RPMI8226 (cell line): Measurements from ENCODE around the gene SGIP1.
"Not testable (repeated sequence)": the region's sequence is repeated elsewhere in the genome, so short reads cannot be mapped to it uniquely, and the experiment has no call there.

Source experiments
- DNase-seq: peaks from one replicate; pipeline ENCODE4 v3.0.0-alpha.2; 2015

SGIP1 gene

GRCh38 chr1:66778266-66778665 is 244.3 kb downstream of the SGIP1 start:
- DNase-seq: no peak

GRCh38 chr1:66778969-66779368 is 245.0 kb downstream of the SGIP1 start:
- no peak for DNase-seq

DNA sequence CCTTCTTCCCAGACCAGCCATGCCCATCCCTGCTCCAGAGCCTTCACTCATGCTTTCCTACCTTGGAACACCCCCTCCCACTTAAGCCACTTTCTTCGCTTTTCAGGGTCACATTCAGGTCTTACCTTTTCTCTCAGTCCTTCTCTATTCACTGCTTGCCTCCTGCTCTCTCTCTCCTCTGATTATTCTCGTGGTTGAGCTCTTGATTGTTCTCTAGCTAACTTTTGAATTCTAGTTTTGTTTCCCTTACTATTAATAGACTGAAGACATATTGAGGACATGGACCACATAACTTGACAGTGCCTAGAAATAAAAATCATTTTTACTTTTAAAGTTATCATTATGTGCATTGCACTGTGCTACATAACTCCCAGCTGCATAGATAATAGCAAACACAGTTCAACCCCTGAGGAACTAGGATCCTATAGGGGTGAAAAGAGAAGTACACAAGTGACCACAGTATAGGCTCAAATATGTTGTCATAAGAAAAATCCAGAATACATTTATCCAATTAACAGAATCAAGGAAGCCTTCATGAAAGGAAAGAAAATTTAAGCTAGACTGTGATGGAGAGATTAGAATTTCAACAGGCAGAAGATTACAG is 245.6 kb downstream of the SGIP1 start:
- DNase-seq: no peak

DNA sequence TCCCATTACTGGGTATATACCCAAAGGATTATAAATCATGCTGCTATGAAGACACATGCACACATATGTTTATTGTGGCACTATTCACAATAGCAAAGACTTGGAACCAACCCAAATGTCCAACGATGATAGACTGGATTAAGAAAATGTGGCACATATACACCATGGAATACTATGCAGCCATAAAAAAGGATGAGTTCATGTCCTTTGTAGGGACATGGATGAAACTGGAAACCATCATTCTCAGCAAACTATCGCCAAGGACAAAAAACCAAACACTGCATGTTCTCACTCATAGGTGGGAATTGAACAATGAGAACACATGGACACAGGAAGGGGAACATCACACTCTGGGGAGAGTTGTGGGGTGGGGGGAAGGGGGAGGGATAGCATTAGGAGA is 251.8 kb downstream of the SGIP1 start:
- not testable (repeated sequence) for DNase-seq

DNA sequence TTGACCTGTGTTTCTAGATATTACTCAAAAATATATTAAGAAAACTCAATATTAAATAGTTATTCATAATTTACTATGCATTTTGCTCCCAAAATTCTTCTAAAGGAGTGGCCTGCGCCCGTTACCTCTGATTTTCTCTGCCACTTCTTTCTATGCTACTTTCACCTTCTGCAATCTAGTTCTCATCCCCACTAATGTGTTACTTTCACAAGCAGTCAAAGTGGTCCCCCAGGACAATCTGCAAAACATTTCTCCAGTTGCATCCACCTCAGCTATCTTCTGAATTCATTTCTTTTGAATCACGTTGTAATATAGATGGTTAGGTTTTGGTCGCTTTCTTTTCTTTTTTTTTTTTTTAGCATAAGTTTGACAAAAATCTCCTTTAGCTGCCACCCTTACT is 253.7 kb downstream of the SGIP1 start:
- no peak for DNase-seq

DNA sequence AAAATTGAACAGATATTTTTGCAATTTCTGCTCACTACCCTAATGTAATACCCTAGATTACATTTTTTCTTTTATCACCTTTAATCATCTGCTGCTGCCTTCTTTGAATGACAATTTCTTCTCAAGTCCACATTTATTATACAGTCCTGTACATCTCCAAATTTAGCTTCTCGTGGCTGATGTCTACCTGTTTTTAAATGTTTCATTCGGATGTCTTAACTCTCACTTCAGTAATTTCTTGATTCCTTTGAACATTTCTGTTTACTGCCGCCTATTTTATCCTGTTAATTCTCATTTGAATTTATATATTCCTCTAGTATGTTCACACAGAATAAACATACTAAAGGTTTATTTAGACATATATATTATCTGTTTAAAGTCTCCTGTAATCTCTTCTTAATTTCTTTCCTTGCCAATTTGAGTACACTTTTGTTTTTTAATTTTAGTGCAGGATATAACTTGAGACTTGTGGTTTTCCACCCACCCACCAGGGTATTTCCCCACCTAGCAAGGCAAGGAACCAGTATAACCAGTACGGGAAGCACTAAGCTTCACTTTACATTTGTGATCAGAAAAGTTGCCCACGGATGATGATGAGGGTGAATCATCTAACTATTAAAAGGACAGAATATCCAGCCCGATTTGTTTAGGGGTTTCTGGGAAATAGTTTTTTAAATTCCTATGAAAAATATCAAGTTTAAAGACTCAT is 254.4 kb downstream of the SGIP1 start:
- no peak for DNase-seq

GRCh38 chr1:66791621-66792610 is 258.0 kb downstream of the SGIP1 start:
- no peak for DNase-seq

GRCh38 chr1:66795839-66796238 is 261.9 kb downstream of the SGIP1 start:
- not testable (repeated sequence) for DNase-seq
